BLaER1 treated with 17β-estradiol and CSF1 and Interleukin-3, amounts not matched to agents 10 nM and 100 nM (cell line): ENCODE data around the gene RSAD2.
"Not testable (repeated sequence)": the region's sequence is repeated elsewhere in the genome, so short reads cannot be mapped to it uniquely, and the experiment has no call there.

Source experiments
- H3K27ac ChIP-seq, 11 experiments: shearing (Covaris generic); formaldehyde crosslinking; 2 replicates each; pipeline ENCODE4 v1.8.1; 2022
- H3K27me3 ChIP-seq, 11 experiments: shearing (Covaris generic); formaldehyde crosslinking; 2 replicates each; pipeline ENCODE4 v1.8.1; 2022
- H3K36me3 ChIP-seq, 11 experiments: shearing (Covaris generic); formaldehyde crosslinking; 2 replicates each; pipeline ENCODE4 v1.8.1; 2022
- H3K4me1 ChIP-seq, 10 experiments: shearing (Covaris generic); formaldehyde crosslinking; 2 replicates each; pipeline ENCODE4 v1.8.1; 2022
- H3K4me2 ChIP-seq, 11 experiments: shearing (Covaris generic); formaldehyde crosslinking; 2 replicates each; pipeline ENCODE4 v1.8.1; 2022
- H3K4me3 ChIP-seq, 10 experiments: shearing (Covaris generic); formaldehyde crosslinking; 2 replicates each; pipeline ENCODE4 v1.8.1; 2022
- H3K9ac ChIP-seq, 11 experiments: shearing (Covaris generic); formaldehyde crosslinking; 2 replicates each; pipeline ENCODE4 v1.8.1; 2022
- H3K9me3 ChIP-seq, 11 experiments: shearing (Covaris generic); formaldehyde crosslinking; replicated peaks in 1 of 11; 2 replicates each; pipeline ENCODE4 v1.8.1; 2022
- H4K20me1 ChIP-seq, 11 experiments: shearing (Covaris generic); formaldehyde crosslinking; 2 replicates each; pipeline ENCODE4 v1.8.1; 2022
- Cebpa-rat ChIP-seq, 11 experiments: shearing (Covaris generic); IDR thresholded peaks; 2 replicates each; pipeline ENCODE4 v1.8.1; 2022

The RSAD2 gene

DNA sequence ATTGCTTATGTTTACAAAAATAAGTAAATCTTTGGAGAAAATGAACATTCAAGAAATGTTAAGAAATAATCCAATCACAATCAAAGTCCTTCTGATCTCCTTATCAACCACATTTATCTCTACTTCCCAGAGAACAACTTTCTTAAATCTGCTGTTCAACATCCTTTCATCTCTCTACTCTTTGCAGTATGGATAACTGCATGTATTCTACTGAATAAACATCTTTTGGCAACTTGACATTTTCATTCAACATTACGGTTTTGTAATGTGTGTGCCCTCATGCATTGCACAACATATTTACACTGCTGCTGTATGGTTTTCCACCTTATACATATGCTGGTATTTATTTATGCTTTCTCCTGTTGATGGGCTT, 21.0 kb upstream of the RSAD2 start:
- no peaks in the 10 kb centered on the region for H4K20me1 ChIP-seq
- no peak overlapping the region for H3K9ac ChIP-seq
- no peaks in the 10 kb centered on the region for H3K27me3 ChIP-seq
- peaks cover 0 to 7% (median 0%) of the 10 kb centered on the region in 10 experiments; a peak in 4 of 20 replicates for H3K4me1 ChIP-seq
- H3K4me2 ChIP-seq: 0 out of 22 replicates have a peak overlapping the region, but pooled peaks of 2 of the 11 experiments have one; percentile 6 to 10
- no peak for TF ChIP-seq Cebpa-rat (IDR thresholded peaks at IDR 0.05)
- no peak overlapping the region for H3K4me3 ChIP-seq
- H3K36me3 ChIP-seq: peaks cover 30 to 70% (median 45%) of the 10 kb centered on the region in 11 experiments
- no peak overlapping the region for H3K27ac ChIP-seq
- H3K9me3 ChIP-seq: peaks cover 39 to 76% (median 64%) of the 10 kb centered on the region in 11 experiments

- peaks cover 32 to 68% (median 52%) of the 10 kb centered on the region in 11 experiments for H3K9me3 ChIP-seq
- peaks cover 30 to 64% (median 41%) of the 10 kb centered on the region in 11 experiments for H3K36me3 ChIP-seq
- H3K9ac ChIP-seq, H3K4me1 ChIP-seq, H3K27me3 ChIP-seq, H3K27ac ChIP-seq, H3K4me3 ChIP-seq, H4K20me1 ChIP-seq, H3K4me2 ChIP-seq: not testable (repeated sequence)
Measured at GRCh38 chr2:6858466-6859027, 19.0 kb upstream of the RSAD2 start.

DNA sequence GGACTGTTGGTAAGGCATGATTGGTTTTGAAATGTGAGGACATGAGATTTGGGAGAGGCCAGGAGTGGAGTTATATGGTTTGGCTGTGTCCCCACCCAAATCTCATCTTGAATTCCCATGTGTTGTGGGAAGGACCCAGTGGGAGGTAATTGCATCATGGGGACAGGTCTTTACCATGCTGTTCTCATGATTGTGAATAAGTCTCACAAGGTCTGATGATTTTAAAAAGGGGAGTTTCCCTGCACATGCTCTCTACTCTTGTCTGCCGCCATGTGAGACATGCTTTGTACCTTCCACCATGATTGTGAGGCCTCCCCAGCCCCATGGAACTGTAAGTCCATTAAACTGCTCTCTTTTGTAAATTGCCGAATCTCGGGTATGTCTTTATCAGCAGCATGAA, 17.3 kb upstream of the RSAD2 start:
- Histone ChIP-seq H3K36me3 (peaks cover 30 to 54% (median 39%) of the 10 kb centered on the region in 11 experiments), H3K27me3 (peaks cover 0 to 10% (median 4%) of the 10 kb centered on the region in 11 experiments; a peak in 10 of 22 replicates), H3K9ac (no peak overlapping the region), H3K9me3 (peaks cover 32 to 56% (median 47%) of the 10 kb centered on the region in 11 experiments), H3K4me3 (no peak overlapping the region), H3K27ac (no peak overlapping the region), H3K4me1 (peaks cover 7 to 27% (median 21%) of the 10 kb centered on the region in 10 experiments; a peak in 17 of 20 replicates), H3K4me2 (no peak overlapping the region), H4K20me1 (peaks cover 0 to 12% (median 0%) of the 10 kb centered on the region in 11 experiments; a peak in 1 of 22 replicates)
- no peak for TF ChIP-seq Cebpa-rat (IDR thresholded peaks at IDR 0.05)

DNA sequence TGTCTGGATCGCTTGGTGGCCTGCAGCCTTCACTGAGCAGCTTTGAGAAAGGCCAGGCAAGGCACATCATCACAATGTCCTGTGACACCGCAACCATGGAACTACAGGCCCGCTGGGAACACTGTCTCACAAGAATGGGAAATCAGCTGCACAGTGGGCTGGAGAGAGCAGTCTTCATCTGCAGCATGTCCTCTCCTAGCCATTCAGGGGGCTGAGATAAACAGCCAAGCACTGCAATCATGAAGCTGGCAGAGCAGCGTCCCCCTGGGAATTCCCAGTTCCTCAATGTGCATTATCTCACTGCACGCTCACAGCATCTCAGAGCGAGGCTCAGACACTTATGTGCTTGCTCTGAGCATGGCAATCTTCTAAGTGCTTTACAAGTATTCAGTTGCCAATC, 13.8 kb upstream of the RSAD2 start:
- H3K4me2 ChIP-seq: peak overlapping the region; percentile 90 to 100 (median 98); a peak in 20 of 22 replicates
- H3K36me3 ChIP-seq: peaks cover 20 to 34% (median 30%) of the 10 kb centered on the region in 11 experiments
- peaks cover 0 to 12% (median 0%) of the 10 kb centered on the region in 11 experiments; a peak in 1 of 22 replicates for H4K20me1 ChIP-seq
- TF ChIP-seq Cebpa-rat (IDR thresholded peaks at IDR 0.05): no peak
- H3K9me3 ChIP-seq: peaks cover 19 to 33% (median 29%) of the 10 kb centered on the region in 11 experiments
- H3K27me3 ChIP-seq: peaks cover 0 to 13% (median 4%) of the 10 kb centered on the region in 11 experiments; a peak in 10 of 22 replicates
- H3K27ac ChIP-seq: no peak overlapping the region
- H3K4me3 ChIP-seq: no peak overlapping the region
- peaks cover 15 to 42% (median 34%) of the 10 kb centered on the region in 10 experiments for H3K4me1 ChIP-seq
- no peak overlapping the region; a peak in 1 of 22 replicates for H3K9ac ChIP-seq

GRCh38 chr2:6864231-6864754, 13.3 kb upstream of the RSAD2 start:
- H3K9ac ChIP-seq: peak overlapping the region in 1 of 11 experiments; percentile 84; a peak in 1 of 22 replicates
- peaks cover 14 to 28% (median 24%) of the 10 kb centered on the region in 11 experiments for H3K9me3 ChIP-seq
- H3K4me1 ChIP-seq: peaks cover 15 to 42% (median 34%) of the 10 kb centered on the region in 10 experiments
- H3K27ac ChIP-seq: no peak overlapping the region; a peak in 1 of 22 replicates
- peak overlapping the region; percentile 90 to 100 (median 98) for H3K4me2 ChIP-seq
- H4K20me1 ChIP-seq: peaks cover 0 to 12% (median 0%) of the 10 kb centered on the region in 11 experiments; a peak in 1 of 22 replicates
- peaks cover 0 to 13% (median 4%) of the 10 kb centered on the region in 11 experiments; a peak in 10 of 22 replicates for H3K27me3 ChIP-seq
- peaks cover 16 to 29% (median 25%) of the 10 kb centered on the region in 11 experiments for H3K36me3 ChIP-seq
- H3K4me3 ChIP-seq: peak overlapping the region; percentile 70 to 85 (median 76); a peak in 16 of 20 replicates
- TF ChIP-seq Cebpa-rat (IDR thresholded peaks at IDR 0.05): no peak

GRCh38 chr2:6864923-6865345, 12.6 kb upstream of the RSAD2 start:
- no peak for TF ChIP-seq Cebpa-rat (IDR thresholded peaks at IDR 0.05)
- Histone ChIP-seq H3K27ac (peak overlapping the region in 10 of 11 experiments; percentile 69 to 88 (median 80); a peak in 20 of 22 replicates), H3K9ac (peak overlapping the region; percentile 73 to 87 (median 81))

DNA sequence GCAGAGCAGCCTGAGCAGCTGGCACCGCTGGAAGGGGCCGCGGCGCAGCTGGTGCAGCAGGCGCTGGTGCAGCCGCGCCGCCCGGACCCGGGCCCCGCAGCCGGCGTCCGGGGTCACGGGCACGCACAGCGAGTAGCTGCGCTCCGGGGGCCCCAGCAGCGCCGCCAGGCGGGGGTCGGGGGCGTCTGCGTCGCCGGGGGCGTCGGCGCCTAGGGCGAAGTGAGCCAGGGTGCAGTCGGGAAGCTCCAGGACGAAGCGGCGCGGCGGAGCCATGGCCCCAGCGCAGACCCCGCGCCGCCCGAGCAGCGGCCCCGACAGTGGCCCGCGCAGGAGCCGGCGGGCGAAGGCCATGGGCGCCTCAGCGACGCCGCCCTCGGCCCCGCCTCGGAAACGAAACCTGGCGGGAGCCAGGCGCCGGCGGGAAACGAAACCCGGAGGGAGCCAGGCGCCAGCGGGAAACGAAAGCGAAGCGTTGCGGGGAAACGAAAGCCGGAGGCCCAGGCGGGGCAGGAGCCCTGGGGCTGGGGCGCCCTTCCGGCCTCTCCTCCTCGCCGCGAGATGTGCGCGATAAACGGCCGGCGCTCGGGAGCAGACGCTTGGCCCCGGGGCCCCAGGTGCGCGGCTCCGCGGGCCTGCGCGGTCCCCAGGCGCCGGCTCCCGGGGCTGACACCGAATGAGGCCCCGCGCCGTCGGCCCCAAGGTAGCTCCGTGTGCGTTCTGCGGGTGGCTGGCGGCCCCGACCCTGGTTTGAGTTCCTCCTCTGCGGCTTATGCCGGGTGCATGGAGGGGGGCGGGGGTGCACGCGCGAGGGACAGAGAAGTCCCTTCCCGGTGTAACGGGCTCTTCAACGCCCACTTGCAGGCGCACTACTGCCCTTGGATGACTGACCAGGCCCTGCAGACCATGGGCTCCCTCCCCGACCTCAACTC, 12.0 kb upstream of the RSAD2 start, which contains the start of gene CMPK2:
CMPK2 (minus strand) TSS at position 562 of the 929 bp plus-strand sequence; CDS start at position 351, 211 bp downstream.
- peak within 1 kb of the TSS; percentile 90 to 100 (median 98) for H3K4me2 ChIP-seq
- H3K4me1 ChIP-seq: peaks cover 15 to 42% (median 34%) of the 10 kb centered on the region in 10 experiments
- H3K4me3 ChIP-seq: peak within 1 kb of the TSS; percentile 70 to 85 (median 76)
- peaks cover 3 to 16% (median 11%) of the 10 kb centered on the region in 11 experiments; a peak in 17 of 22 replicates for H3K36me3 ChIP-seq
- H3K9ac ChIP-seq: peak within 1 kb of the TSS; percentile 73 to 87 (median 81)
- peaks cover 0 to 13% (median 4%) of the 10 kb centered on the region in 11 experiments; a peak in 10 of 22 replicates for H3K27me3 ChIP-seq
- peaks cover 0 to 12% (median 0%) of the 10 kb centered on the region in 11 experiments; a peak in 1 of 22 replicates for H4K20me1 ChIP-seq
- peaks cover 1 to 14% (median 11%) of the 10 kb centered on the region in 11 experiments for H3K9me3 ChIP-seq
- TF ChIP-seq Cebpa-rat (IDR thresholded peaks at IDR 0.05): no peak
- H3K27ac ChIP-seq: peak within 1 kb of the TSS; percentile 44 to 88 (median 78); a peak in 21 of 22 replicates

More at GRCh38 chr2:6864923-6865345, 12.6 kb upstream of the RSAD2 start:
- Histone ChIP-seq H3K4me2 (peak overlapping the region; percentile 90 to 100 (median 98)), H3K4me1 (peaks cover 15 to 42% (median 34%) of the 10 kb centered on the region in 10 experiments), H3K36me3 (peaks cover 9 to 23% (median 18%) of the 10 kb centered on the region in 11 experiments; a peak in 21 of 22 replicates), H3K9me3 (peaks cover 8 to 21% (median 18%) of the 10 kb centered on the region in 11 experiments), H4K20me1 (peaks cover 0 to 12% (median 0%) of the 10 kb centered on the region in 11 experiments; a peak in 1 of 22 replicates), H3K4me3 (peak overlapping the region; percentile 70 to 85 (median 76)), H3K27me3 (peaks cover 0 to 13% (median 4%) of the 10 kb centered on the region in 11 experiments; a peak in 10 of 22 replicates)

GRCh38 chr2:6866275-6866671, 11.3 kb upstream of the RSAD2 start:
- Histone ChIP-seq H3K4me1 (peaks cover 15 to 42% (median 34%) of the 10 kb centered on the region in 10 experiments), H3K4me2 (peak overlapping the region; percentile 90 to 100 (median 98)), H3K27me3 (peaks cover 0 to 13% (median 4%) of the 10 kb centered on the region in 11 experiments; a peak in 10 of 22 replicates), H3K27ac (peak overlapping the region in 10 of 11 experiments; percentile 69 to 88 (median 80); a peak in 19 of 22 replicates), H4K20me1 (peaks cover 0 to 12% (median 0%) of the 10 kb centered on the region in 11 experiments; a peak in 1 of 22 replicates), H3K4me3 (peak overlapping the region; percentile 70 to 85 (median 76)), H3K9me3 (peaks cover 0 to 8% (median 5%) of the 10 kb centered on the region in 11 experiments; a peak in 12 of 22 replicates), H3K36me3 (peaks cover 0 to 11% (median 6%) of the 10 kb centered on the region in 11 experiments; a peak in 10 of 22 replicates), H3K9ac (peak overlapping the region; percentile 73 to 87 (median 81); a peak in 21 of 22 replicates)
- TF ChIP-seq Cebpa-rat (IDR thresholded peaks at IDR 0.05): no peak
